Activated T-cell treated with anti-CD3 and anti-CD28 coated beads, Interleukin-2, amount 50 U/mL, for 1 hour (primary cell): ENCODE measurements around the gene MAEA.
"Not testable (repeated sequence)": the region's sequence is repeated elsewhere in the genome, so short reads cannot be mapped to it uniquely, and the experiment has no call there.

Source experiments
- DNase-seq: peaks from one replicate; pipeline ENCODE4 v3.0.0-alpha.2; 2020

MAEA gene

GRCh38 chr4:1367230-1367935 is 77.7 kb downstream of the MAEA start:
- no peak for DNase-seq

- no peak for DNase-seq
Observed at GRCh38 chr4:1367936-1368289, 78.2 kb downstream of the MAEA start.

GRCh38 chr4:1368421-1369090 is 78.9 kb downstream of the MAEA start:
- DNase-seq: no peak

GRCh38 chr4:1369091-1369450 is 79.4 kb downstream of the MAEA start:
- no peak for DNase-seq

GRCh38 chr4:1369479-1370079 is 79.9 kb downstream of the MAEA start:
- DNase-seq: no peak

- DNase-seq: no peak
Observed at GRCh38 chr4:1370321-1371124, 80.8 kb downstream of the MAEA start.

- no peak for DNase-seq
Observed at GRCh38 chr4:1371176-1372165, 81.8 kb downstream of the MAEA start.

GRCh38 chr4:1372576-1372975 is 82.9 kb downstream of the MAEA start:
- not testable (repeated sequence) for DNase-seq

GRCh38 chr4:1373892-1374705 is 84.4 kb downstream of the MAEA start:
- no peak for DNase-seq

- DNase-seq: no peak
Observed at GRCh38 chr4:1374706-1375045, 85.0 kb downstream of the MAEA start.

GRCh38 chr4:1375051-1375721 is 85.5 kb downstream of the MAEA start:
- no peak for DNase-seq

GRCh38 chr4:1375761-1376322 is 86.2 kb downstream of the MAEA start:
- DNase-seq: no peak

- DNase-seq: no peak
Observed at GRCh38 chr4:1376391-1376840, 86.7 kb downstream of the MAEA start.

- no peak for DNase-seq
Observed at GRCh38 chr4:1376841-1377605, 87.3 kb downstream of the MAEA start.

- no peak for DNase-seq
Observed at GRCh38 chr4:1377606-1378261, 88.0 kb downstream of the MAEA start.

- no peak for DNase-seq
Observed at GRCh38 chr4:1378559-1379231, 89.0 kb downstream of the MAEA start.

GRCh38 chr4:1379351-1379781 is 89.7 kb downstream of the MAEA start:
- DNase-seq: no peak

GRCh38 chr4:1379801-1380331 is 90.2 kb downstream of the MAEA start:
- DNase-seq: no peak
